K562 (cell line): Measurements from ENCODE around the gene HNRNPH3. TPM values are rescaled to one million over a fixed set of nuclear protein-coding genes. Genes with fewer than 3 reads are reported as not detected.

Experiments
- ARID3B ChIP-seq: fragments of 250-450 bp; sonication (Bioruptor Pico); IDR thresholded peaks from 2 replicates; pipeline ENCODE4 v1.4.0; 2020; ENCODE audit warnings: borderline replicate concordance
- ATF1 ChIP-seq, 2 experiments: fragments of 450-650 bp in 1 of 2; IDR thresholded peaks; 2 replicates each; pipeline ENCODE4 v1.6.1; 2016; ENCODE audit warnings: missing compliant biosample characterization in 1 of 2, missing genetic modification characterization in 1 of 2
- ATF4 ChIP-seq: fragments of 450-650 bp; formaldehyde crosslinking; IDR thresholded peaks from 2 replicates; pipeline ENCODE4 v1.4.0; 2022; ENCODE audit warnings: mild to moderate bottlenecking, moderate library complexity
- ATF6 ChIP-seq: sonication (generic); formaldehyde crosslinking; IDR thresholded peaks from 2 replicates; pipeline ENCODE4 v1.4.0; 2020; ENCODE audit warnings: mild to moderate bottlenecking, missing genetic modification reagents
- FOXP1 ChIP-seq: sonication (generic); formaldehyde crosslinking; IDR thresholded peaks from 2 replicates; pipeline ENCODE4 v1.8.0; 2022; ENCODE audit warnings: mild to moderate bottlenecking, missing genetic modification reagents
- GABPA ChIP-seq: fragments of 200-800 bp; sonication (Bioruptor generic); conservative IDR thresholded peaks from 2 replicates; pipeline ENCODE4 v1.6.1; 2016; ENCODE audit warnings: low read depth, missing genetic modification characterization, missing compliant biosample characterization
- GATAD2B ChIP-seq: fragments of 450-650 bp; IDR thresholded peaks from 2 replicates; pipeline ENCODE4 v1.6.1; 2017; ENCODE audit warnings: mild to moderate bottlenecking, borderline replicate concordance
- MIER1 ChIP-seq: fragments of 450-650 bp; IDR thresholded peaks from 2 replicates; pipeline ENCODE4 v1.6.1; 2016; ENCODE audit warnings: antibody characterized with exemption, mild to moderate bottlenecking, low read depth
- MTA2 ChIP-seq: fragments of 450-650 bp; IDR thresholded peaks from 2 replicates; pipeline ENCODE4 v1.6.1; 2016; ENCODE audit warnings: low read depth
- NFIX ChIP-seq: fragments of 250-450 bp; sonication (Bioruptor Pico); IDR thresholded peaks from 2 replicates; pipeline ENCODE4 v1.4.0; 2020; ENCODE audit warnings: low read depth, mild to moderate bottlenecking, moderate library complexity
- PPARD ChIP-seq: fragments of 250-450 bp; sonication (Bioruptor Pico); IDR thresholded peaks from 2 replicates; pipeline ENCODE4 v1.8.0; 2022; ENCODE audit warnings: inconsistent platforms, mild to moderate bottlenecking, moderate library complexity
- SIN3A ChIP-seq, 2 experiments: fragments of 150-350 bp in 1 of 2; IDR thresholded peaks; 2 replicates each; pipeline ENCODE4 v1.6.1; 2011 to 2016; ENCODE audit warnings: borderline replicate concordance in 2 of 2, low read depth in 2 of 2, low read length in 2 of 2, mild to moderate bottlenecking in 2 of 2, moderate library complexity in 2 of 2; ENCODE audit not compliant: control insufficient read depth in 1 of 2
- TCF3 ChIP-seq: sonication (generic); formaldehyde crosslinking; IDR thresholded peaks from 2 replicates; pipeline ENCODE4 v1.4.0; 2020; ENCODE audit warnings: mild to moderate bottlenecking, missing genetic modification reagents
- XRCC3 ChIP-seq: fragments of 450-650 bp; IDR thresholded peaks from 2 replicates; pipeline ENCODE4 v1.6.1; 2017; ENCODE audit warnings: mild to moderate bottlenecking, moderate library complexity
- ZBTB8A ChIP-seq: fragments of 450-650 bp; IDR thresholded peaks from 2 replicates; pipeline ENCODE4 v1.6.1; 2018; ENCODE audit warnings: mild to moderate bottlenecking, moderate library complexity; ENCODE audit not compliant: partially characterized antibody
- polyA plus RNA-seq, 8 experiments: library from polyadenylated mRNA; depleted of rRNA in 4 of 8; stranded (reverse) in 5 of 8; unstranded in 3 of 8; fragments of >200 nt; fragmentation: Nextera tagmentation in 2 of 8; fragmentation: Illumina TruSeq in 1 of 8; extraction: Ambion mirVana in 2 of 8; extraction: Trizol in 1 of 8; gene quantifications; 2 replicates each; pipeline versions ENCODE4 v1.2.1 to v1.2.3, GENCODE V29; 2011 to 2014; ENCODE audit warnings: inconsistent platforms in 1 of 8, missing spikeins in 1 of 8
- total RNA-seq, 7 experiments: library from RNA; depleted of rRNA in 6 of 7; stranded (reverse); fragments of >200 nt in 6 of 7; fragmentation: Illumina TruSeq in 2 of 7; extraction: Trizol in 2 of 7; gene quantifications; 2 replicates each; pipeline versions ENCODE4 v1.2.1 to v1.2.3, GENCODE V29; 2011 to 2021; ENCODE audit warnings: low replicate concordance in 1 of 7
- TF ChIP-seq, protein P1 (sequence below): fragments of 200-800 bp; sonication (Bioruptor generic); IDR thresholded peaks from 2 replicates; pipeline ENCODE4 v1.6.1; 2016; ENCODE audit warnings: missing genetic modification characterization, missing compliant biosample characterization
- TF ChIP-seq, protein P2 (sequence below): sonication (generic); formaldehyde crosslinking; IDR thresholded peaks from 2 replicates; pipeline ENCODE4 v1.8.0; 2022; ENCODE audit warnings: mild to moderate bottlenecking, missing genetic modification reagents

Gene HNRNPH3
- total and polyA plus RNA-seq, 9 of the 15 experiments (the other 6 are each of a cell fraction or from before 2014, with no cell fraction given) = 52.8 to 562 (median 152) TPM

DNA sequence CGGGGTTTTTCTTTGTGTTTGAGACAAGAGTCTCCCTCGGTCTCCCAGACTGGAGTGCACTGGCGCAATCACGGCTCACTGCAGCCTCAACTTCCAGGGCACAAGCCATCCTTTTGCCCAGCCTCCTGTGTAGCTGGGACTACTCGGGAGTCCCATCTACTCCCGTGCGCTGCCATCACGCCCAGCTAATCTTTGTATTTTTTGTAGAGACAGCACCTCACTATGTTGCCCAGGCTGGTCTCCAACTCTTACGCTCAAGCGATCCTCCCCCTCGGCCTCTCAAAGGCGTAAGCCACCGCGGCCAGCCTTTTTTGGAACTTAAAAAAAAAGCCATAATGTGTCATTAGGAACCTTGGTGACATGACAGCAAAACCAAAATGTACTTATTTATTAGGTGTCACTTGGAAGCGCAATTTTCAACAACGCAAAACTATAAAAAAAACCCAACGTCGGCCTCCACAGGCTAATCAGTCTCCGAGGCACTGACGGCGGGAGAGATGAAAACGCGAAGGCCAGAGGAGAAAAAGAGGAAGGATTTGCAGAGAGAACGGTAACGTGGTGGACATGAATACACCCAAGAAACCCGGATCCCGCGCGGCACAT, 911 bp upstream of the HNRNPH3 start (continued):
- TF ChIP-seq, protein P1, sequence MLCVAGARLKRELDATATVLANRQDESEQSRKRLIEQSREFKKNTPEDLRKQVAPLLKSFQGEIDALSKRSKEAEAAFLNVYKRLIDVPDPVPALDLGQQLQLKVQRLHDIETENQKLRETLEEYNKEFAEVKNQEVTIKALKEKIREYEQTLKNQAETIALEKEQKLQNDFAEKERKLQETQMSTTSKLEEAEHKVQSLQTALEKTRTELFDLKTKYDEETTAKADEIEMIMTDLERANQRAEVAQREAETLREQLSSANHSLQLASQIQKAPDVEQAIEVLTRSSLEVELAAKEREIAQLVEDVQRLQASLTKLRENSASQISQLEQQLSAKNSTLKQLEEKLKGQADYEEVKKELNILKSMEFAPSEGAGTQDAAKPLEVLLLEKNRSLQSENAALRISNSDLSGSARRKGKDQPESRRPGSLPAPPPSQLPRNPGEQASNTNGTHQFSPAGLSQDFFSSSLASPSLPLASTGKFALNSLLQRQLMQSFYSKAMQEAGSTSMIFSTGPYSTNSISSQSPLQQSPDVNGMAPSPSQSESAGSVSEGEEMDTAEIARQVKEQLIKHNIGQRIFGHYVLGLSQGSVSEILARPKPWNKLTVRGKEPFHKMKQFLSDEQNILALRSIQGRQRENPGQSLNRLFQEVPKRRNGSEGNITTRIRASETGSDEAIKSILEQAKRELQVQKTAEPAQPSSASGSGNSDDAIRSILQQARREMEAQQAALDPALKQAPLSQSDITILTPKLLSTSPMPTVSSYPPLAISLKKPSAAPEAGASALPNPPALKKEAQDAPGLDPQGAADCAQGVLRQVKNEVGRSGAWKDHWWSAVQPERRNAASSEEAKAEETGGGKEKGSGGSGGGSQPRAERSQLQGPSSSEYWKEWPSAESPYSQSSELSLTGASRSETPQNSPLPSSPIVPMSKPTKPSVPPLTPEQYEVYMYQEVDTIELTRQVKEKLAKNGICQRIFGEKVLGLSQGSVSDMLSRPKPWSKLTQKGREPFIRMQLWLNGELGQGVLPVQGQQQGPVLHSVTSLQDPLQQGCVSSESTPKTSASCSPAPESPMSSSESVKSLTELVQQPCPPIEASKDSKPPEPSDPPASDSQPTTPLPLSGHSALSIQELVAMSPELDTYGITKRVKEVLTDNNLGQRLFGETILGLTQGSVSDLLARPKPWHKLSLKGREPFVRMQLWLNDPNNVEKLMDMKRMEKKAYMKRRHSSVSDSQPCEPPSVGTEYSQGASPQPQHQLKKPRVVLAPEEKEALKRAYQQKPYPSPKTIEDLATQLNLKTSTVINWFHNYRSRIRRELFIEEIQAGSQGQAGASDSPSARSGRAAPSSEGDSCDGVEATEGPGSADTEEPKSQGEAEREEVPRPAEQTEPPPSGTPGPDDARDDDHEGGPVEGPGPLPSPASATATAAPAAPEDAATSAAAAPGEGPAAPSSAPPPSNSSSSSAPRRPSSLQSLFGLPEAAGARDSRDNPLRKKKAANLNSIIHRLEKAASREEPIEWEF (CRISPR knock-in tag) = peak; percentile 57; the same call in 1 of the 2 replicates
- TF ChIP-seq FOXP1 (CRISPR knock-in tag) (no peak), NFIX (CRISPR knock-in tag) (no peak), MTA2 (0 out of 2 replicates have a peak, but pooled peaks have one; percentile 5), MIER1 (0 out of 2 replicates have a peak, but pooled peaks have one; percentile 63), ATF6 (CRISPR knock-in tag) (0 out of 2 replicates have a peak, but pooled peaks have one; percentile 31), XRCC3 (no peak), ARID3B (no peak), SIN3A (IDR thresholded peaks at IDR 0.05; ENCODE audit: borderline replicate concordance in 2 of 2, control insufficient read depth in 1 of 2, low read depth in 2 of 2, low read length in 2 of 2) (no peak), TCF3 (no peak), GABPA (tag) (no peak), ATF1 (CRISPR knock-in tag; IDR thresholded peaks at IDR 0.05) (no peak), ATF1 (tag; IDR thresholded peaks at IDR 0.05) (no peak), ATF4 (no peak), ZBTB8A (no peak), PPARD (CRISPR knock-in tag) (no peak), GATAD2B (no peak)
- TF ChIP-seq, protein P2, sequence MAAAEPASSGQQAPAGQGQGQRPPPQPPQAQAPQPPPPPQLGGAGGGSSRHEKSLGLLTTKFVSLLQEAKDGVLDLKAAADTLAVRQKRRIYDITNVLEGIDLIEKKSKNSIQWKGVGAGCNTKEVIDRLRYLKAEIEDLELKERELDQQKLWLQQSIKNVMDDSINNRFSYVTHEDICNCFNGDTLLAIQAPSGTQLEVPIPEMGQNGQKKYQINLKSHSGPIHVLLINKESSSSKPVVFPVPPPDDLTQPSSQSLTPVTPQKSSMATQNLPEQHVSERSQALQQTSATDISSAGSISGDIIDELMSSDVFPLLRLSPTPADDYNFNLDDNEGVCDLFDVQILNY (CRISPR knock-in tag) = no peak
